ENCODE measurements around the gene NDC80.

DNA sequence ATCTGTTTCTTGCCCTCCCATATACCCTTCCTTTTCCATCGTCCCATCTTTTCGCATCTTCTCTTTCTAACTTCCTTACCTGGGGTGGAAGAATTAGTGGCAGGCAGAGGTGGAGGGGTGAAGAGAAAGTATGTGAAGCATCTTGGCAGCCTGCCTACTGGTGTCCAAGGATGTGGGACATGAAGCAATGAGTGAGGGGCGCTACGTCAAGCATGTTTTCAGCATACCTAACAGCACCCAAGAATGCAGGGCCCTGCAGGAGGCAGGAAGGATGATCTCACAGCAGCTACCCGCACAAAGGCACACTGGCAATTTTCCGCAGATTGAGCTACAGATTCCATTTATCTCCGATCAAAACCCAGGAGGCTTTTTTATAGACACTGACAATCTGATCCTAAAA is 42.2 kb upstream of the NDC80 start:
- no peak for TF ChIP-seq CTCF (conservative IDR thresholded peaks at IDR 0.05)
- no peak for TF ChIP-seq ZFX (IDR thresholded peaks at IDR 0.05)
